ENCODE measurements around the gene SLC38A5.

The SLC38A5 gene

DNA sequence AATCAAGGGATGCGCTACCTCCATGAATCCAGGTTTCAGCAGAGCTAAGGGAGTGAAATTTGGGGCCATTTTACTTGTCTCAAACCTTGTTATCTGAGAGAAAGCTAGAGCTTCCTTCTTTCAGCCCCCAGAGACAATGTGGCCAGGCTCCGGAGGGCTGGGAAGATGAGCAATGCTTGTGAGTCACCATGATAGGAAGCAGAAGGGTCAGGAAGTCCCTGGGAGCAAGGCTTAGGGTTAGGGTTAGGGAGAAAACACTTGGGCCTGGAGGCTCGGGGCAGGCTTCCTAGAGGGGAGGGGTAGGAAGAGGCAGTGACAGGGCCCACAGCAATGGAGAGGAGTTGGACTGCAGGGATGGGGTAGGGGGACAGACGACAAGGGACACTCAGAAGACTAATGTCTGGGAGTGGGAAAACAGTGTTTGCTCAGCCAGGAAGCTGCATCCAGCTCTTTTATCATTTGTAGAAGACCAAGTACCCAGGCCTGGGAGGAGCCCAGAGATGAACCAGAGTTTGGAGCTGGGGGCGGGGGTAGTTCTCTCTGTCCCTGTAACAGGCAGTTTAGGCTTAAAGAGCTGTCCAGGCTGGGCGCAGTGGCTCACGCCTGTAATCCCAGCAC lies 22.3 kb upstream of the SLC38A5 start:
- peak; percentile 21 for FAIRE-seq
- DNase-seq (ENCODE audit: extremely low spot score, insufficient read length, low read depth) = no peak

DNA sequence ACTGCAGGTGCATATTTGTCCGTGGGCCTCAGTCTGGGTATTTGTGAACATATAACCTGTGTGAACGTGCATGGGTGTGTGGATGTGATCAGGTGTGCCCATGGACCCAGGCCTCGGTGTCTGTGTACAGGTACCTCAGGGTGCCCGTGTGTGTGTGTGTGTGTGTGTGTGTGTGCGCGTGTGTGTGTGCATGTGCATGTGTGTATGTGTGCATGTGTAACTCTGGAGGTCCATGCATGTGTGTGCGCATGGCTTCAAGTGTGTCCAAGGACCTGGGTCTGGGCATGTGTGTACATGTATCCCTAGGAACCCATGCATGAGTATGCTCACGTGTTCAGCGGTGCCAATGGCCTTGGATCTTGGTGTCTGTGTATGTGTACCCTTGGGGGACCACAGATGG lies 21.7 kb upstream of the SLC38A5 start:
- FAIRE-seq (no peak), DNase-seq (ENCODE audit: extremely low spot score, insufficient read length, low read depth) (no peak)

DNA sequence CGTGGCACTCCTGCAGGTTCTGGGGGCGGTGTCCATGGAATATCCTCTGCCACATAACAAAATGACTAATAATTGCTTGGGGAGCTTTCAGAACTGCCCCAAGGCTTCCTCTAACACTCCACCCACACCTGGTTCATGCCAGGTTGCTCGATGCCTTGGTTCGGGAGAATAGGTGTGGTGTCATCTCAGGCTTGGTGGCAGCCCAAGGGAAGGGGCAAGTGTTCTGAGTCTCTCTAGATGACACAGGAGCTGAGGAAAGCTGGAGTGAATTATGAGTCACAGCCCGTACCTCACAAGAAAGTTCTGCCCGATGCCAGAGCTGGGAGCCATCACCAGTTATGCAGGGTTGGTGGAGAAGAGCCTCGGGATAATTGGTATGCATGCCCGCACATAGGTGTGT lies 20.6 kb upstream of the SLC38A5 start:
- no peak for DNase-seq (ENCODE audit: extremely low spot score, insufficient read length, low read depth)
- FAIRE-seq = no peak

DNA sequence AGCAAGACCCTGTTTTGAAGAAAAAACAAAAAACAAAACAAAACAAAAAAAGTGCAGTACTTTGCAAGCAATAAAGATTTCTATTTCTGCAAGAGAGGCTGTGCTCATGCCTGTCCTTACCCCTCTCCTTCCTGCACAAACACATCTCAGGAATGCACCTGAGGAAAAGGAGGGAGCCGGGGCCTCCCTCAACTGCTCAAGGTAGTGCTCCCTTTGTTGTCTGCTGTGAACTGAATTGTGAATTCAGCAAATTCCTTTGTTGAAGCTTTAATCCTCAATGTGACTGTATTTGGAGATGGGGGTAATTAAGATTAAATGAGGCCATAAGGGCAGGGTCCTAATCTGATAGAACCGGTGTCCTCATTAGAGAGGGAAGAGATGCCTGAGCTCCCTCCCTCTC lies 19.8 kb upstream of the SLC38A5 start:
- FAIRE-seq = no peak
- no peak for DNase-seq (ENCODE audit: extremely low spot score, insufficient read length, low read depth)

DNA sequence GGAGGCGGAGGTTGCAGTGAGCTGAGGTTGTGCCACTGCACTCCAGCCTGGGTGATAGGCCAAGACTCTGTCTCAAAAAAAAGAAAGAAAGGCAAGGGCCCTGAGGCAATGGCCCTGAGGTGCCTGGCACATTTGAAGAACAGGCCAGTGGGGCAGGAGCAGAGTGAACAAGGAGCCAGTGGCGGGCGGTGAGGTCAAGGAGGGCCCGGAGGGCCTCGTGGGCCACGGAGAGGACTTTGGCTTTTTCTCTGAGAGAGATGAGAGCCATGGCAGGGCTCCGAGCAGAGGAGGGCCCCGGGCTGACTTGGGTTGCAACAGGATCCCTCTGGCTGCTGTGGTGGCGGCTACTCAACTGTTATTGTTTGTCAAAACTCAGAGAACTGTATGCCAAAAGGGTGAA lies 19.2 kb upstream of the SLC38A5 start:
- FAIRE-seq = no peak
- DNase-seq (ENCODE audit: extremely low spot score, insufficient read length, low read depth) = no peak

DNA sequence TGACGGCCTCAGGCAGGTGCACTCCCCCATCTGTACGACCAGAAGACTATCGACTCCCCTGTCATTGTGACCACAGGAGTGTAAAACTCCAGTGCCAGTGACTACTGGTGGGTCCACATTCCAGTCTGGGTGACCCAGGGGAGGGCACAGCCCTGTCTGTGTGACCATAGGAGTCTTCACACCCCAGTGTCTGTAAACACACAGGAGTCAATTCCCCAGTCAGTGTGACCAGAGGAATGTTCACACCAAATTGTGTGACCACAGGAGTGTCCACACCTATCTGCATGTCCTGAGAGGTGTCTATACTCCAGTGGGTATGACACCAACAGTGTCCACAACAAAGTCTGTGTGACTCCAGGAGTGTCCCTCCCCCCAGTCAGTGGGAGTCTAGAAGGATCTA lies 18.0 kb upstream of the SLC38A5 start:
- FAIRE-seq (no peak), DNase-seq (ENCODE audit: extremely low spot score, insufficient read length, low read depth) (no peak)

DNA sequence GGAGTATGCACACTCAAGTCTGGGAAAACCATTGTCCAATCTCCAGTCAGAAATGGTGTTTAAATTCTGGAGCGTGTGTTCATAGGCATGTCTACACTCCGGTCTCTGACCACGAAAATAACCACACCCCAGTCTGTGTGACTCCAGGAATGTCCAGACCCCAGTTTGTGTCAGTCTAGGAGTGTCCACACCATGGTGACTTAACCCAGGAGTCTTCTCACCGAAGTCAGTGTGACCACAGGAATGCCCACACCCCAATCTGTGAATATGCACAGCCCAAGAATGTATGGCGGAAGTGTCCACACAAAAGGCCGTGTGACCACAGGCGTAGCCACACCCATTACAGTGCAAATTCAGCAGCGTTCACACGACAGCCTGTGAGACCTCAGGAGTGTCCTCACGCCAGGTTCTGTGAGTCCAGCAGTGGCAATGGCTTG lies 17.3 kb upstream of the SLC38A5 start:
- DNase-seq (ENCODE audit: extremely low spot score, insufficient read length, low read depth) = no peak
- no peak for FAIRE-seq

DNA sequence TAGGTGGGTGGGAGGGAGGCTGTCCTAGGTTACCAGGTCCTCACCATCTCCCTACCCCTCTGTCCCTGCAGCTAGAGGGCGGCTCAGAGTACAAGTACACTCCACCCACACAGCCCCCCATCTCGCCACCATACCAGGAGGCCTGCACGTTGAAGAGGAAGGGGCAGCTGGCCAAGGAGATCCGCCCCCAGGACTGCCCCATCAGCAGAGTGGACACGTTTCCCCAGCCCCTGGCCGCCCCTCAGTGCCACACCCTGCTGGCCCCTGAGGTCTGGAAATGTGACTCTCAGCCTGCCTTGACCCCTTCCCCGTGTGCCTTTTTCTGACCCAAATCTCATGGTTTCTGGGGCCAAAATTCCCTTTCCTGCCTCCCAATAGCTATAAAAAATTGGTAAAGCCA lies 12.5 kb upstream of the SLC38A5 start:
- no peak for FAIRE-seq
- DNase-seq (ENCODE audit: extremely low spot score, insufficient read length, low read depth) = no peak

DNA sequence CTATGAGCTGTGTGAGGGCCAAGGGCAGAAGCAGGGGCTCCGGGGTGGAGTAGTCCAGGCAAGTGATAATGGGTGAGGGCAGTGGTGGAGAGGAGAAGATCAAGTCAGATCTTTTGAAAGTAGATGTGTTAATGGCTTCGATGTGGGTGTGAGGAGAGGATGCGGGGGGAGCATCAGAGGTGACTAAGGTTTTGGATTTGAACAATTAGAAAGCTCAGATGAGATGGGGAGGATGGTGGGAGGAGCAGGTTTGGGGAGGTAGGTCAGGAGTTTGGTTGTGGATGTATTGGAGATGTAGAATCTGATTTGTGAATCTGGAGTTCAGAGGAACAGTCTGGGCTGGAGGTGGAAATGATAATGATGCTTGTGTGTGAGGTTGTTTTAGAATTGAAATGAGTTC lies 10.5 kb upstream of the SLC38A5 start:
- FAIRE-seq (no peak), DNase-seq (ENCODE audit: extremely low spot score, insufficient read length, low read depth) (no peak)

DNA sequence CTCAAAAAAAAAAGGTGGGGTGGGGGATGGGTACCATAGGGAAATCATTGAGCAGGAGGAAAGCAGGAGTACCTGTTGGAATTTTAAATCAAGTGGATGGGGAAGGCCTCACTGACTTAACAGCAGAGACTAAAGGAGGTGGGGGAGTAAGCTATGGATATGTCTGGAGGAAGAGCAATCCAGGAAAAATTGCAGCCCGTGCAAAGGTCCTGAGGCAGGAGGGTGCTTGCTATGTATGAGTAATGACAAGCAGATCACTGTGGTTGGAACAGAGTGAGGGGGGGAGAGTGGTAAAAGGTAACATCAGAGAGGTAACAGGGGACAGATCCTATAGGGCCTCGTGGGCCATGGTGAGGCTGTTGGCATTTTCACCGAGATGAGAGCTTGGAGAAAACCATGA lies 10.1 kb upstream of the SLC38A5 start:
- FAIRE-seq = no peak
- DNase-seq (ENCODE audit: extremely low spot score, insufficient read length, low read depth) = no peak

DNA sequence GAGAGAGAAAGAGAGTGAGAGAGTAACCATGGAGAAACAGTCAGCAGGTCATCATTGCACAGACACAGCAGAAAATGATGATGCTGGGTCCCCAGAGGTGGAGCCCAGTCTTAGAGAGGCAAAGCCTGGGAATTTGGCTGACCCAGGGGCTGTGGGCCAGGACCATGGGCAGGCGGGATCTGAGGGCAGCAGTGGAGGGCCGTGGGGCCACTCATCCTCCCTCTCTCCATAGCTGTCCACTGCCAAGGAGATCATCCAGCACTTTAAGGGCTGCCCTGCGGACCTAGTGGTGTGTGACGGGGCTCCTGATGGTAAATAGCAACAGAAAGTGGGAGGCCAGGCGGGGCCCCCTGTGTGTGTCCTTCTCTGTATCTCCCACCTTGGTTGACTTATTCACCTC lies 8.7 kb upstream of the SLC38A5 start:
- no peak for FAIRE-seq
- DNase-seq (ENCODE audit: extremely low spot score, insufficient read length, low read depth) = no peak

DNA sequence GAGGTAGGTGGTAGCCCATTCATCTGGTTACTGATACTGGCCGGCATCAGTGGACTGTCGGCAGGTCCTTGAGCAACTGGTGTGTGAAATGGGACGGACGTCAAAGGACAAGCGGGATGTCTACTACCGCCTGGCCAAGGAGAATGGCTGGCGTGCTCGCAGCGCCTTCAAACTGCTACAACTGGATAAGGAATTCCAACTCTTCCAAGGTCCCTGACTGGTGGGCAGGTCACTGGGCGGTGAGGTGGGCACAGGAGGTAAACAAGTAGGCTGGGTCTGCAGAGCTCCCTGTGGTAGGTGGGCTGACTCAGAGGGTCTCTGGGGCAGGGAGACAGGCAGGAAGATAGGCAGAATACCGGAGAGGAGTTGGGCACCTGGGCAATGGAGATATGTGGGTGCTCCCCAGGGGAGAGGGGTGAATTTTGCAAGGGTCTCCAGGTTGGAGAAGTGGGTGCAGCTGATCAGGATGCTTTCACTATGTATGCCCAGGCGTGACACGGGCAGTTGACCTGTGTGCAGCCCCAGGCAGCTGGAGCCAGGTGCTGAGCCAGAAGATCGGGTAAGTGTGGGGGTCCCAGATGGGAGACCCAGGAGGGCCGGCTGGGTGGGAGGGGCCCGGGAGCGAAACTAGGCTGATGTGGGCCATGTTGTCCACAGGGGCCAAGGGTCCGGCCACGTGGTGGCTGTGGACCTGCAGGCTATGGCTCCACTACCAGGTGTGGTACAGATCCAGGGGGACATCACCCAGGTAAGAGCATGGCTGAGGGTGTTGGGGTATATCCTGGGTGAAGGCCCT lies 8.1 kb upstream of the SLC38A5 start:
- DNase-seq (ENCODE audit: extremely low spot score, insufficient read length, low read depth) (no peak), FAIRE-seq (no peak)

DNA sequence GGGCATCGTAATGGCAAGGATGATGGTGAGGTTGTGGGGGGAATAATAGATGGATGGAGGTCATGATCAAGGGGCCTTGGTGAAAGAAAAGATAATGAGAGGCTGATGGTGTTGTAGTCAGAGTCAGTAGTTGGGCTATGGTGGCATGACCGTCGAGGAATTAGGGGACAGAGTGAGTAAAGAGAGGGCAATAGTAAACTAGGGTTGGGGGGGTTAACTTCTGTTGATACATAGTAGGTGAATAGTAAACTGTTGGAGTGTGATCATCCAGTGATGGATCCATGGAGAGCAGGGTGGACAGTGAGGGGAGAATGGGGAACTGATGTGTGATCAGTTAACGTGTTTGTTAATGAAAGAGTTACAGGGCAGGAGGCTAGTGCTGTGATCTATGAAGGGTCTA lies 6.9 kb upstream of the SLC38A5 start:
- DNase-seq (ENCODE audit: extremely low spot score, insufficient read length, low read depth) = no peak
- FAIRE-seq = peak; percentile 52

DNA sequence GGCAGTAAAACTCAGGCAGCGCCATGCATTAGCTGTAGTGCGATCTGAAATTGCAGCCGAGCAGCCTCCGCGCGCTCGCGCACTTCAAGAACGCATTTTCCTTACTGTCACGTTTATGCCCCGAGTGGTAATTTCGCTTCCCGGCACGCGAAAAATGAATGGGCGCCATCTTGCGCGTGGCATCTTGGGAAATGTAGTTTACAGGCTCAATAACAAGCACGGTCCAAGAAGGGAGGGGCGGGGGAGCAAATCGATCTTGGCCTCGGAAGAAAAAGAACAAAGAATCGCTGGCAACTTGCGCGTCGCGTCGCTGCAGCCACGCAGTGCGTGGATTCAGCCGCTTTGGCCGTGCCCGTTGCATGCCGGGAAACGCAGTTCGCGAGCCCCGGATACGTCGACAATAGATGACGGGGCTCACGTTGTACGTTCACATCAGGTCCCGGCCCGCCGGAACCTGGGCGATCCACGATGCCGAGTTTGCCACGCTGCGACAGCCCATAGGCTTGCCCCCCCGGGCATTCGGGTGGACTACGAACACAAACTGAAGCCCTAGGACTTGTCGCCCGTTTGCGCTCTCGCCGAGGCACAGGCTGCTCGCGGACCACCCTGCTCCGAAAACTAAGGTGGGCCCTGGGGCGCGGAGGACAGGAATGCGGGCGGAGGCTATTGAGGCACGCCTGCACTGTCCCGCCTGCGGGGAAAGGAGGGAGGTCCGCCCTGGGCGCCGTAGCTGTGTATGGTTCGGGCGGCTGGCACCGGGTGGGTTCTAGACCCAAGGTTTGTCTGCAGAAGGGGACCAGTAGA lies 5.9 kb upstream of the SLC38A5 start, which contains the start of gene FTSJ1:
FTSJ1 (plus strand) TSS at position 426 of the 804 bp plus-strand sequence. CDS start 1,849 bp downstream, outside the sequence.
- DNase-seq (ENCODE audit: extremely low spot score, insufficient read length, low read depth) (peak; percentile 58), FAIRE-seq (peak; percentile 99)

DNA sequence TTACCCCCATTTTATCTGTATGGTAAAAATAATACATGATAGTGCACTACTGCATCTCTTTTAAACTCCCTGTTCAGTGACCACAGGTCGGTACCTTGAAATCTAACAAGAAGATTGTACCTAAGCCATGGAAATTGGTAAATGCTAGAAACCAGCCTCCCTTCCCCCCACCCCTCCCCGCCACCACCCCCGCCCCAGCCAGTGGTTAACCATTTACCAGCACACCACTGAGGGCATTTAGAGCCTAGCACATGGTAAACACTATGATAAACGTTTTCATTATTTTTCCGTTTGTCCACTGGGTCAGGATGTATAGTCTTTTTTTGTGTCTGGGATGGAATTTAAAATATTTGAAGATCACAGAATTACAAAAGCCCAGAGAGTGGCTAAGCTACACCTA lies 5.2 kb upstream of the SLC38A5 start:
- DNase-seq (ENCODE audit: extremely low spot score, insufficient read length, low read depth) = no peak

DNA sequence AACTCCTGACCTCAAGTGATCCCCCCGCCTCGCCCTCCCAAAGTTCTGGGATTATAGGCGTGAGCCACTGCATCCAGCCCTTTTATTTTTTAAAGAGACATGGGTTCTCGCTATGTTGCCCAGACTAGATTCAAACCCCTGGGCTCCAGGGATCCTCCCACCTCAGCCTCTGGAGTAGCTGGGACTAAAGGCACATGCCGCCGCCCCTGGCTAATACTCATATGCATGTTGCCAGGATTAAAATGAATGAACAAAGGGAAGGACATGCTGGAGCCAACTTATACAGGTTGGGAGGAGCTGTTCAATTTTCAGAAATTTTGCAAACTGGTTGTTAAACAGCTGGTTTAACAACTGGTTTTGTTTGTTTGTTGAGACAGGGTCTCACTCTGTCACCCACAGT lies 4.5 kb upstream of the SLC38A5 start:
- FAIRE-seq (no peak), DNase-seq (ENCODE audit: extremely low spot score, insufficient read length, low read depth) (no peak)

More for the DNA sequence above, 5.2 kb upstream of the SLC38A5 start:
- no peak for FAIRE-seq

DNA sequence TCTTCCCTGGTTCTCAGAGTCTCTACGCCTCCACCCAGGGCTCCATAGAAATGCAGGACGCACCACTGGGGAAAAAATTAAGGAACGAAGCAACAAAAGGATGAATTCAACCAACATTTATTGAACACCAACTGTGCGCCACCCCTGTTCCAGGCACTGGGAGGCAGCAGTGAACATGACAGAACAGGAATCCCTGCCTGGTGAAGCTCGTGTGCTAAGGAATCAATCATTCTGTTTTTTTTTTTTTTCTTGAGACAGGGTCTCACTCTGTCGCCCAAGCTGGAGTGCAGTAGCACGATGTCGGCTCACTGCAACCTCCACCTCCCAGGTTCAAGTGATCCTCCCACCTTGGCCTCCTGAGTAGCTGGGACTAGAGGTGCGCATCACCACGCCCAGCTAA lies 4.1 kb upstream of the SLC38A5 start:
- FAIRE-seq = peak; percentile 70
- DNase-seq (ENCODE audit: extremely low spot score, insufficient read length, low read depth) = no peak

DNA sequence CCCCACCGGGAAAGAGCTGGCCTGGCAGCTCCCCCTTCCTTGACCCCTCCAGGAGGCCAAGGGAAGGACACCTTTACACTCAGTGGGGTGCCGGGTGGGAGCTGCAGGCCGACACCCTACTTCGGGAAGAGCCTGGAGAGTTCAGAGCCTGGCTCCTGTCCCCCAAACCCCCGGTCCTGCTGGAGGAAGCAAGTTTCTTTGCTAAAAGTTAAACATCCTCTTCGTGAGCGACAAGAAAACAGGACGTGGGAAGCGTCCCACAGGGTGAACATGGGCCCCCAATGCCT lies 3.6 kb upstream of the SLC38A5 start:
- DNase-seq (ENCODE audit: extremely low spot score, insufficient read length, low read depth) = no peak
- no peak for FAIRE-seq

DNA sequence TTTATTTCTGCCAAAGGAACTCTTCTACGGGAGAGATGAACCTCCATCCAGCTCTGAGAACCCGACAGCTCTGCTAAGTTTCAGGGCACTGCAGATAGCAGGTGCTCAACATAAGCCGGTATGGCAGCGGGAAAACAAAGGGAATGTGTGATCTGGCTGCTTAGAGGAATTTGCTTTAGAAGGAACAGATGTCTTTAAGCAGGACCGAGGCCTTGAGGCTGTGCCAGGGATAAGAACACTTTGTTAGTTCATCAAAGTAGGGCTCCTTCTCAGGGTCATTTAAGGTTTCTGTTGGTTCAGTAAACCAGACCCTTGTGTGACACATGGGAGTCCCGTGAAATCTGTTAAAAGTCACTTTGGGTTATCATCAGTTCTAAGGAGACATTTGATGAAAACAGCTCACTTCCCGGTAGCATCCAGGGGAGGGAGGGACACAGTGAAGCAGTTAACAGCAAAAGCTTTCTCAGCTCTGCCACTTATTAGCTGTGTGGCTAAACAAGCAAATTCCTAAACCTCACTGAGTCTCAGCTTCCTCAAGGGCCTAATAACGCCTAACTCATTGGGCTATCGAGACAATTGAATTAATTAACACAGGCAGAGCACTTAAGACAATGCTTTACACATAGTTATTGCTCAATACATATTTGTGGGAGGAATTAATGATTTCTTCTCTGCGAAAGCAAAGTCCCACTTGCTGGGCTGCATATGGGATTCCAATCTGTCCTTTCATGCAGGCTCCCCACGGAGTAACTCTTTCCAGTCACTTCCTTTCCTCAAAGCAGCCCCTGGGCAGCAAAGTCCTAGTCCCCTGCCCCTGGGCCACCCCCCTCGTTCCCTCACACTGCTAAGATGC lies 3.0 kb upstream of the SLC38A5 start:
- FAIRE-seq = no peak
- no peak for DNase-seq (ENCODE audit: extremely low spot score, insufficient read length, low read depth)

DNA sequence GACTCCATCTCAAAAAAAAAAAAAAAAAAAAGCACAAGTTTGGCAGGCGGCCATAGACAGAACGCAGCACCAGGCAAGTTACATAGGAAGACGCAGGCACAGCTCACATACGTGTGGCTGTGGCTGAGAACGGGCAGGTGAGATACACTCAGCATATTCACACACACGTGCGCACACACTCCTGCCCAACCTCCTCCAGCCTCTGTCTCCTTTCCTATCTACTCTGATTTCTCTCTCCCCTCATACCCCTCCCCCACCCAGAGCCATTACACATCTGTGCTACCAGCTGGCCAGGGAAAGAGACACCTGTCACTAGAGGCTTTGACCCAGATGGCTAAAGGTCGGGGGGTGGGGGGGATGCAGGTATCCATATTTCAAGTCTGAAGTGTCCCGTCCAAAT lies 2.2 kb upstream of the SLC38A5 start:
- FAIRE-seq (no peak), DNase-seq (ENCODE audit: extremely low spot score, insufficient read length, low read depth) (no peak)

All from GM18507 (cell line).